Karpas-422 (cell line): ENCODE data around the gene EPS8L2. TPM values are rescaled to one million over a fixed set of nuclear protein-coding genes. Genes with fewer than 3 reads are reported as not detected.

Source experiments
- DNase-seq: peaks from one replicate; pipeline ENCODE4 v3.0.0-alpha.2; 2015
- H2AFZ ChIP-seq: fragments of 200-600 bp; sonication (generic); 2 replicates; pipeline ENCODE4 v1.6.1; 2014; ENCODE audit warnings: antibody characterized with exemption, low read length, mixed read lengths
- H3K27ac ChIP-seq: fragments of 200-600 bp; sonication (generic); 2 replicates; pipeline ENCODE4 v1.5.1; 2014; ENCODE audit warnings: mild to moderate bottlenecking, low read length, moderate library complexity
- H3K27me3 ChIP-seq: fragments of 200-600 bp; sonication (generic); 2 replicates; pipeline ENCODE4 v1.6.1; 2014; ENCODE audit warnings: low read length, mixed read lengths
- H3K36me3 ChIP-seq: fragments of 200-600 bp; sonication (generic); 2 replicates; pipeline ENCODE4 v1.6.1; 2014; ENCODE audit warnings: low read length, mixed read lengths; ENCODE audit not compliant: insufficient read depth
- H3K4me1 ChIP-seq: fragments of 200-600 bp; sonication (generic); 2 replicates; pipeline ENCODE4 v1.6.1; 2014; ENCODE audit warnings: mild to moderate bottlenecking, low read length, mixed read lengths
- H3K4me2 ChIP-seq: fragments of 200-600 bp; sonication (generic); 2 replicates; pipeline ENCODE4 v1.6.1; 2014; ENCODE audit warnings: low read length, low read depth, mild to moderate bottlenecking; ENCODE audit not compliant: poor library complexity, severe bottlenecking
- H3K4me3 ChIP-seq: fragments of 200-600 bp; sonication (generic); 2 replicates; pipeline ENCODE4 v1.5.1; 2014; ENCODE audit warnings: mild to moderate bottlenecking, antibody characterized with exemption, low read length, mixed read lengths
- H3K79me2 ChIP-seq: fragments of 200-600 bp; sonication (generic); 2 replicates; pipeline ENCODE4 v1.6.1; 2014; ENCODE audit warnings: mild to moderate bottlenecking, low read length, mixed read lengths
- H3K9ac ChIP-seq: fragments of 200-600 bp; sonication (generic); 2 replicates; pipeline ENCODE4 v1.6.0; 2014; ENCODE audit warnings: low read length
- H3K9me2 ChIP-seq: fragments of 200-600 bp; sonication (generic), shearing (Covaris generic); replicated peaks from 2 replicates; pipeline ENCODE4 v1.6.0; 2014; ENCODE audit warnings: mild to moderate bottlenecking, low read length, moderate library complexity; ENCODE audit not compliant: insufficient read depth
- H3K9me3 ChIP-seq: fragments of 300-700, 200-600 bp; sonication (generic); 2 replicates; pipeline ENCODE4 v1.6.1; 2014; ENCODE audit warnings: low read length, mixed read lengths
- H4K20me1 ChIP-seq: fragments of 200-600 bp; sonication (generic); 2 replicates; pipeline ENCODE4 v1.6.1; 2014; ENCODE audit warnings: mild to moderate bottlenecking, antibody characterized with exemption, low read length, low read depth; ENCODE audit not compliant: insufficient read depth
- total RNA-seq: library from RNA; depleted of rRNA; stranded (reverse); fragments of >200 nt; shearing (Covaris generic); gene quantifications from 2 replicates; pipeline ENCODE4 v1.2.3, GENCODE V29; 2014; ENCODE audit warnings: low replicate concordance

Gene EPS8L2
- total RNA-seq, 1 experiment from 2014 or later: 2.3 TPM

GRCh38 chr11:761526-762108, 55.6 kb downstream of the EPS8L2 start:
- H3K9me2 ChIP-seq: no peaks in the 10 kb centered on the region
- 0 out of 2 replicates have a peak, but pooled peaks cover 3% of the 10 kb centered on the region for H3K79me2 ChIP-seq
- no peak overlapping the region for H3K27ac ChIP-seq
- H3K9ac ChIP-seq: no peak overlapping the region
- no peaks in the 10 kb centered on the region for H3K9me3 ChIP-seq
- peaks cover 30% of the 10 kb centered on the region for H3K36me3 ChIP-seq
- H3K4me2 ChIP-seq: no peak overlapping the region
- no peaks in the 10 kb centered on the region for H3K4me1 ChIP-seq
- H2AFZ ChIP-seq: no peak overlapping the region
- DNase-seq: no peak
- no peak overlapping the region for H3K4me3 ChIP-seq
- peaks cover 11% of the 10 kb centered on the region; the same call in 1 of the 2 replicates for H4K20me1 ChIP-seq
- H3K27me3 ChIP-seq: no peaks in the 10 kb centered on the region

DNA sequence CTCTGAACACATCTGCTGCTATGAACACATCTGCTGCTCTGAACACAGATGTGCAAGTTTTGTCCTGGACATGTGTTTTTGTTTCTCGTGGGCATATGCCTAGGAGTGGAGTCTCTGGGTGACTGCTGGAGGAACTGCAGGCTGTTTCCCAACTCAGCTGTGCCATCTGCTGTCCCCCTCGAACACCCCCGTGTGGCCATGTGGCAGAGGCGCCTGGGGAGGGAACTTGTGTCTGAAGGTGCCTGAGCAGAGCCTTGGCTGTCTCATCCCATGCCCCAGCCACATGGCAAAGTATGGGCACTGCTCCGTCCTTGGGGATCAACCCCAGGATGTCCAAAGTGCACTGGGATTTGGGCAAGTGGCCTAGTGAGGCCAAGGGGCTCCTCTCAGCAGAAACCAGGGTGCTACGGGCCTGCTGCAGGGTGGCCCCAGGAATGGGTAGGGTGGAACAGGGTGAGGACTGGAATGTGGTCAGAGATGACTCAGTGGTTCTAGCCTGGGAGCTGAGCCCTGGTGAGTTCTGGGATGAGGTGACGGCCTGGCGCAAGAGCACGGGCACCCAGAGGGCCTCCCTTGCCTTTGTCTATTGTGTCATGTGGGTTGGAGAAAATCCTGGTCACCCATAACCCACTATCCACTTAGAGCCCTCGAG, 56.5 kb downstream of the EPS8L2 start:
- H3K36me3 ChIP-seq: peaks cover 32% of the 10 kb centered on the region
- H3K27ac ChIP-seq: no peak overlapping the region
- H3K9me2 ChIP-seq: no peaks in the 10 kb centered on the region
- no peaks in the 10 kb centered on the region for H3K79me2 ChIP-seq
- no peak overlapping the region for H3K9ac ChIP-seq
- peaks cover 11% of the 10 kb centered on the region; the same call in 1 of the 2 replicates for H4K20me1 ChIP-seq
- H3K9me3 ChIP-seq: no peaks in the 10 kb centered on the region
- no peak overlapping the region for H3K4me3 ChIP-seq
- H3K4me1 ChIP-seq: no peaks in the 10 kb centered on the region
- no peak overlapping the region for H3K4me2 ChIP-seq
- peak; percentile 72 for DNase-seq
- no peak overlapping the region for H2AFZ ChIP-seq
- no peaks in the 10 kb centered on the region for H3K27me3 ChIP-seq

DNA sequence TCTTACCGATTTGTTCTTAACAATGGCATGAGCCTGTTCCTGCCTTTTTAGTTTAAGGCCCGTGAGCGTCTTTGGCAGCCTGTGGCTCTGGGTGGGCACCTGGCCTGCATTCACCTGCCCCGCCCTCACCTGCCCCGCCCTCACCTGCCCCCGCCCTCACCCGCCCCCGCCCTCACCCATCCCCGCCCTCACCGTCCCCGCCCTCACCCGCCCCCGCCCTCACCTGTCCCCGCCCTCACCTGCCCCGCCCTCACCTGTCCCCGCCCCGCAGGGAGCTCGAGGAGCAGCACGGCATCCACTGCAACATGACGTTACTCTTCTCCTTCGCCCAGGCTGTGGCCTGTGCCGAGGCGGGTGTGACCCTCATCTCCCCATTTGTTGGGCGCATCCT, 57.0 kb downstream of the EPS8L2 start:
- no peak overlapping the region for H3K4me2 ChIP-seq
- H2AFZ ChIP-seq: no peak overlapping the region
- H3K36me3 ChIP-seq: peaks cover 32% of the 10 kb centered on the region
- H3K27me3 ChIP-seq: no peaks in the 10 kb centered on the region
- no peak overlapping the region for H3K4me3 ChIP-seq
- H3K9me2 ChIP-seq: no peaks in the 10 kb centered on the region
- no peak overlapping the region for H3K9ac ChIP-seq
- H3K79me2 ChIP-seq: no peaks in the 10 kb centered on the region
- H3K9me3 ChIP-seq: no peaks in the 10 kb centered on the region
- no peaks in the 10 kb centered on the region for H3K4me1 ChIP-seq
- DNase-seq: no peak
- H4K20me1 ChIP-seq: peaks cover 11% of the 10 kb centered on the region; the same call in 1 of the 2 replicates
- no peak overlapping the region for H3K27ac ChIP-seq

DNA sequence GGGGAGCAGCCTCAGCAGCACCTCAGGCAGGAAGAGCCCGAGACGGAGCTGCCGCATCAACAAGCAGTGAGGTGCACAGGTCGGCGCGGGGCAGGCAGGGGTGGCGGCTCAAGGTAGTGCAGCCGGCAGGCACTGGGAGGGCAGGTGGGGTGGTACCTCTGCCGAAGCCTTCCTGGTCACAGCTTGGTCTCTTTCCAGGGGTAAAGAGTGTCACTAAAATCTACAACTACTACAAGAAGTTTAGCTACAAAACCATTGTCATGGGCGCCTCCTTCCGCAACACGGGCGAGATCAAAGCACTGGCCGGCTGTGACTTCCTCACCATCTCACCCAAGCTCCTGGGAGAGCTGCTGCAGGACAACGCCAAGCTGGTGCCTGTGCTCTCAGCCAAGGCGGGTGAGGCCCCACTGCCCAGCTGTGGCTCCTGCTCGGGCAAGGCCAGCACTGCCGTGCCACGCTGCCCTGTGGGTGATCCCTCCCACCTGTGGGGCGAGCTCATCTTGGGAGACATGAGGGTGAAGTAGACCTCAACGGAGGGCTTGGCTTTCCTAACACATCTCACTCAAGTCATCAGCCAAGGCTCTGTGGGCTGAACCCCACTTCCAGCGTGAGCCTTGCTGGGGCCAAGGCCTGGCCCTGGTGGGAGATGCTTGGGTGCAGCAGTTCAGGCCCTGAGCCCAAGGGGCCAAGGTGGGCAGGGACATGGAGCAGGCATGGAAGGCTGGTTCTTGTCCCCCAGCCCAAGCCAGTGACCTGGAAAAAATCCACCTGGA, 57.7 kb downstream of the EPS8L2 start:
- Histone ChIP-seq H3K9ac (no peak overlapping the region), H4K20me1 (peaks cover 11% of the 10 kb centered on the region; the same call in 1 of the 2 replicates), H3K27me3 (no peaks in the 10 kb centered on the region), H3K79me2 (no peaks in the 10 kb centered on the region), H3K4me2 (no peak overlapping the region), H3K4me3 (no peak overlapping the region), H3K9me2 (no peaks in the 10 kb centered on the region), H3K9me3 (no peaks in the 10 kb centered on the region), H3K36me3 (peaks cover 32% of the 10 kb centered on the region), H2AFZ (no peak overlapping the region), H3K27ac (no peak overlapping the region), H3K4me1 (no peaks in the 10 kb centered on the region)
- no peak for DNase-seq

- no peak for DNase-seq
- Histone ChIP-seq H3K4me2 (no peak overlapping the region), H2AFZ (no peak overlapping the region), H3K4me3 (no peak overlapping the region), H3K36me3 (peaks cover 32% of the 10 kb centered on the region), H3K79me2 (no peaks in the 10 kb centered on the region), H3K9me2 (no peaks in the 10 kb centered on the region), H4K20me1 (peaks cover 11% of the 10 kb centered on the region; the same call in 1 of the 2 replicates), H3K27me3 (no peaks in the 10 kb centered on the region), H3K27ac (no peak overlapping the region), H3K9ac (no peak overlapping the region), H3K9me3 (no peaks in the 10 kb centered on the region), H3K4me1 (no peaks in the 10 kb centered on the region)
These were observed 58.4 kb downstream of the EPS8L2 start for GRCh38 chr11:764322-765024.

GRCh38 chr11:765025-765801, 59.2 kb downstream of the EPS8L2 start:
- no peak overlapping the region for H3K4me3 ChIP-seq
- H3K27me3 ChIP-seq: no peaks in the 10 kb centered on the region
- peaks cover 11% of the 10 kb centered on the region; the same call in 1 of the 2 replicates for H4K20me1 ChIP-seq
- no peak overlapping the region for H3K4me2 ChIP-seq
- no peaks in the 10 kb centered on the region for H3K9me2 ChIP-seq
- peaks cover 32% of the 10 kb centered on the region for H3K36me3 ChIP-seq
- H3K79me2 ChIP-seq: no peaks in the 10 kb centered on the region
- H2AFZ ChIP-seq: no peak overlapping the region
- DNase-seq: peak; percentile 89
- no peak overlapping the region for H3K27ac ChIP-seq
- H3K9me3 ChIP-seq: no peaks in the 10 kb centered on the region
- H3K4me1 ChIP-seq: no peaks in the 10 kb centered on the region
- H3K9ac ChIP-seq: no peak overlapping the region

DNA sequence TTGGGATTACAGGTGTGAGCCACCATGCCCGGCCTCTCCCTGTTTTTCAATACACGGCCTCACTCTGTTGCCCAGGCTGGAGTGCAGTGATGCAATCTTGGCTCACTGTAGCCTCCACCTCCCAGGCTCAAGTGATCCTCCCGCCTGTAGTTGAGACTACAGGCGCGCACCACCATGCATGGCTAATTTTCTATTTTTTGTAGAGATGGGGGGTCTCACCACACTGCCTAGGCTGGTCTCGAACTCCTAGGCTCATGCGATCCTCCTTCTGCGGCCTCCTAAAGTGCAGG, 59.7 kb downstream of the EPS8L2 start:
- H3K27me3 ChIP-seq: no peaks in the 10 kb centered on the region
- H3K9me2 ChIP-seq: no peaks in the 10 kb centered on the region
- no peak overlapping the region for H3K9ac ChIP-seq
- no peak for DNase-seq
- no peak overlapping the region for H3K27ac ChIP-seq
- H3K4me3 ChIP-seq: no peak overlapping the region
- no peaks in the 10 kb centered on the region for H3K9me3 ChIP-seq
- peaks cover 11% of the 10 kb centered on the region; the same call in 1 of the 2 replicates for H4K20me1 ChIP-seq
- no peaks in the 10 kb centered on the region for H3K4me1 ChIP-seq
- H2AFZ ChIP-seq: no peak overlapping the region
- H3K36me3 ChIP-seq: peaks cover 37% of the 10 kb centered on the region
- H3K4me2 ChIP-seq: no peak overlapping the region
- H3K79me2 ChIP-seq: no peaks in the 10 kb centered on the region
